ENCODE measurements around the gene HOXA11.

DNA sequence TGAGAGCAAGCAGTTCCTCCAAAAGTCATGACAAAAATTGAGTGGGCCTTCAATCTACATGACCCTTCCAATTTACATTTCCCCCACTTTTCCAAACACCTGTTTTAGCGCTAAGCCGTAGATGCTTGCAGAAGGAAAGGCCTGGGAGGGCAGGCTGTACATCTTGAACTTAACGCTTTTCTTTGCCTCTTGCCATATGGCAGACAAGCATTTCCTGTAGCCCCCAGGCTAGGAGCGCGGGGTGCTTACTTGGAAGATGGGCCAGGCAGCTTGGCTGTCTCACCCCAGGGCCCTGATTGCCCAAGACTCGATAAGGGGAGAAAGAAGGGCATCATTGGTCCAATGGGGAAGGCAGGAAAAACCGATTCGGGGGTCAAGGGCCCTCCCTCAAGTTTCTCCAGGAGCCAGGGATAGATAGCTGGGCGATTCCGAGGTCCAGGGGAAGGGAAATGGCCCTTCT lies 12.7 kb downstream of the HOXA11 start:
- TF ChIP-seq SIN3A (IDR thresholded peaks at IDR 0.05; ENCODE audit: borderline replicate concordance, insufficient read depth, low read length): no peak
- TF ChIP-seq POLR2AphosphoS5 (IDR thresholded peaks at IDR 0.05; ENCODE audit: low read depth, low read length): no peak
- no peak for TF ChIP-seq FOXP2 (optimal IDR thresholded peaks at IDR 0.05; ENCODE audit: borderline replicate concordance, extremely low read depth, extremely low read length, insufficient read depth)
- TF ChIP-seq TAF1 (IDR thresholded peaks at IDR 0.05; ENCODE audit: borderline replicate concordance, insufficient read depth, low read length): no peak

All from PFSK-1 (cell line).